ENCODE results near the gene ARFIP1. TPM values are rescaled to one million over a fixed set of nuclear protein-coding genes. Genes with fewer than 3 reads are reported as not detected.

ARFIP1 gene
- total RNA-seq, 1 experiment from 2014 or later = 32.7 TPM

GRCh38 chr4:152815078-152815477 is 35.3 kb downstream of the ARFIP1 start:
- DNase-seq (ENCODE audit: low read depth, low spot score) = no peak
- CTCF ChIA-PET = no interaction called here
- Histone ChIP-seq H4K20me1 (ENCODE audit: insufficient read depth) (no peaks in the 10 kb centered on the region), H3K4me1 (ENCODE audit: control insufficient read depth in 1 of 2, insufficient read depth in 2 of 2, low read length in 2 of 2) (no peaks in the 10 kb centered on the region), H3K4me3 (replicated peaks in 1 of 2; ENCODE audit: low read depth in 1 of 2, low read length in 2 of 2) (no peak overlapping the region), H3K27ac (ENCODE audit: low read depth, low read length) (no peak overlapping the region), H3K9me2 (ENCODE audit: insufficient read depth) (no peaks in the 10 kb centered on the region), H3K36me3 (ENCODE audit: control insufficient read depth in 1 of 2, insufficient read depth in 2 of 2, low read length in 2 of 2) (no peaks in the 10 kb centered on the region), H3K4me2 (ENCODE audit: low read length) (no peak overlapping the region), H3K27me3 (ENCODE audit: insufficient read depth, low read length) (no peaks in the 10 kb centered on the region), H3K9me3 (ENCODE audit: control insufficient read depth in 1 of 2, insufficient read depth in 1 of 2, low read depth in 1 of 2, low read length in 2 of 2) (no peaks in the 10 kb centered on the region), H2AFZ (ENCODE audit: low read depth, low read length, poor library complexity, severe bottlenecking) (no peak overlapping the region), H3K79me2 (ENCODE audit: insufficient read depth, low read length) (peaks cover 10% of the 10 kb centered on the region), H3K9ac (ENCODE audit: low read length) (no peak overlapping the region)
- intact Hi-C loops (cut with micrococcal nuclease) = no loop called here
- RAD21 ChIA-PET (ENCODE audit: low non-redundant PET in 1 of 2, low total read pairs in 2 of 2, uncharacterized antibody in 2 of 2, unreplicated experiment in 2 of 2) = no interaction called here
- POLR2A ChIA-PET = no interaction called here
- TF ChIP-seq EZH2 (IDR thresholded peaks at IDR 0.05) (no peak), ELF1 (IDR thresholded peaks at IDR 0.05; ENCODE audit: borderline replicate concordance, low read depth) (no peak), CTCF (IDR thresholded peaks at IDR 0.05 in 2 of 3, conservative IDR thresholded peaks at IDR 0.05 in 1 of 3; ENCODE audit: borderline replicate concordance in 1 of 3, insufficient read depth in 1 of 3, low read depth in 2 of 3, low read length in 2 of 3) (no peak), EZH2phosphoT487 (IDR thresholded peaks at IDR 0.05; ENCODE audit: borderline replicate concordance) (no peak), SP1 (IDR thresholded peaks at IDR 0.05; ENCODE audit: low read depth) (no peak), MAX (IDR thresholded peaks at IDR 0.05) (no peak), TCF7L2 (IDR thresholded peaks at IDR 0.05; ENCODE audit: borderline replicate concordance, extremely low read depth, insufficient read depth, insufficient read length) (no peak), ATF3 (IDR thresholded peaks at IDR 0.05) (no peak), ZNF274 (IDR thresholded peaks at IDR 0.05; ENCODE audit: low read depth, low read length) (no peak), YY1 (IDR thresholded peaks at IDR 0.05; ENCODE audit: extremely low read depth, insufficient replicate concordance, low read depth, low read length) (no peak), SRF (IDR thresholded peaks at IDR 0.05; ENCODE audit: low read depth) (no peak), RAD21 (IDR thresholded peaks at IDR 0.05; ENCODE audit: low read depth) (no peak), POLR2A (IDR thresholded peaks at IDR 0.05; ENCODE audit: borderline replicate concordance, extremely low read depth, insufficient read depth, insufficient read length) (no peak), REST (IDR thresholded peaks at IDR 0.05; ENCODE audit: low read depth) (no peak), FOSL1 (IDR thresholded peaks at IDR 0.05; ENCODE audit: low read depth) (no peak), CEBPB (IDR thresholded peaks at IDR 0.05; ENCODE audit: low read depth) (no peak), JUND (IDR thresholded peaks at IDR 0.05) (no peak)
- no TSS peak for BruUV-seq (replicated peaks)
- ATAC-seq = no peak
